GM20431 (cell line): Measurements from ENCODE around the gene SBF2.

Experiments
- in situ Hi-C: fragments of 300-500 bp; cut with MseI, MboI; formaldehyde crosslinking; loops from one replicate; pipeline ENCODE4 v1.15.0; 2020; ENCODE audit warnings: low sequenced_read_pairs; ENCODE audit not compliant: unreplicated experiment

SBF2 gene

DNA sequence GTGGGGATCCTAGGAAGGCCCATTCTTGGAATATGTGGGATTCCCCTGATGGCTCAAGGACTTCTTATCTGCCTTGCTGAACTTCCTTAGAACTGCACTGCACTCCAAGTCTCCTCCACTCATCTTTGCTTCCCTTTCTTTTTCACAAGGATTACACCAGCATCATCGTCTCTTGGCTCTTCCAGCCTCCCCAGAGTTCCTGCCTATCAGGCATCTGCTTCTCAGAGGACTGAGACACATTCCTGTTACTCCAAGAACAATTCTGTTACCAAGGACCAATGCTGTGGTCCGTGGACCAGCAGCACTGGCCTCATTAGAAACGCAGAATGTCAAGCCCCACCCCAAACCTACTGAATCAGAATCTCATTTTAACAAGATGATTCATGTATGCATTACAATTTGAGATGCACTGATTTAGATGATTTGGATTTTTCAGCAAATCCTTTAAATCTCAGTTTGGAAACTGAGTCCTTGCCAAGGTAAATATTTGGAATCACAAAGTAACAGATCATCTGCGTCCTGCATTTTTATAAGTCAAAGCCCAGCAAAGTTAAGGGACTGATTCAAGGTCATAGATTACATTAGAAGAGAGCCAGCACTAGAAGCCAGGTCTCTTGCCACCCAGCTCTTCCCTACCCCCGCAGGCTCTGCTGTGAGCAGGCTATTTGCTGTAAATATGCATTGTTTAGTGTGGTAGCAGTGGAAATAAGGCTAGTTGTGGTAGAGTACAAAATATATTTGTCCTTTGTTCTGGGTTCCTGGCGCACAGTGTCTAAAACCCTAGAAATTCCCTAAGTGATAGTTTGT lies 519.2 kb downstream of the SBF2 start:
- in situ Hi-C loops = no loop called here

DNA sequence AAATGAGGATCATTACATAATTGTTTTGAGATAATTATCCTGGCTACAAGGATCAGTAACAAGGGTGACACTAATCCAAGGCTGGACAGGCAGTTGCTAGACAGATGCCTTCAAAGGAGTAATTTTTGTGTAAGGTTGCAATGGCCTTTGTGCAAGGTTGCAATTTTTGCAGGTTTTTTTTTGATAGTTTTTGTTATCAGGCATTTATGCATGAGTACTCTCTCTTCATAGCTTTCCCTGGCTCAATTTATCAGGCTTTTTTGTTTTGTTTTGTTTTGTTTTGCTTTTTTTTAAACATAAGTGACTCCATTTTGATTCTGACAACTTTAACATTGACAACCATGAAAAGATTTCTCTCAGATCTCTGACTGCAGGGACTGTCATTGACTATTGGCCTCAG lies 519.9 kb downstream of the SBF2 start:
- in situ Hi-C loops = no loop called here

DNA sequence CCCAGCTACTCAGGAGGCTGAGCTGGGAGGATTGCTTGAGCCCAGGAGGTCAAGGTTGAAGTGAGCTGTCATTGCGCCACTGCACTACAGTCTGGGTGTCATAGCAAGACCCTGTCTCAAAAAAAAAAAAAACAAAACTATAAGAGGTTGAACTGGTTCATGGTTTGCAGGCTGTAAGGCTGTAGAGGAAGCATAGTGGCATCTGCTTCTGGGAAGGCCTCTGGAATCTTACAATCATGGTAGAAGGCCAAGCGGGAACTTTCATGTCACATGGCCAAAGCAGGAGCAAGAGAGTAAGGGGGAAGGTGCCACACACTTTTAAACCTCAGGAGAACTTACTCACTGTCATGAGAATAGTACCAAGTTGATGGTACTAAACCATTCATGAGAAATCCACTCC lies 520.5 kb downstream of the SBF2 start:
- in situ Hi-C loops = no loop called here

DNA sequence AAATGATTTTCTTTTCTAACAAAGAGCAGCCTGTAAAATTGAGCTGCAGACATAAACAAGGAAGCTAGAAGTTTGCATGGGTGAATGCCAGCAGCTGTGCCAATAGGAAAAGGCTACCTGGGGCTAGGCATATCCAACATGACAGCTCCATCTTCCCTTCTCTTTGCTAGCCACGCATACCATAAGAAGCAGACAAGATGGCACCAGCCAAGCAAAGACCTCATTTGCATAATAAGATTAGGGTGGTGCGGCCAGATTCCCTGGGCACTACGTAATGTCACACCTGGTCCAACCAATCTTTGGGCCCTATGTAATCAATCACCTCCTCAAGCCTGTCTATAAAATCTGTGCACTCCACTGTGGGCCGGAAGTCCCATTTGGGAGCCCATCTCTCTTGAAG lies 521.8 kb downstream of the SBF2 start:
- in situ Hi-C loops = no loop called here

DNA sequence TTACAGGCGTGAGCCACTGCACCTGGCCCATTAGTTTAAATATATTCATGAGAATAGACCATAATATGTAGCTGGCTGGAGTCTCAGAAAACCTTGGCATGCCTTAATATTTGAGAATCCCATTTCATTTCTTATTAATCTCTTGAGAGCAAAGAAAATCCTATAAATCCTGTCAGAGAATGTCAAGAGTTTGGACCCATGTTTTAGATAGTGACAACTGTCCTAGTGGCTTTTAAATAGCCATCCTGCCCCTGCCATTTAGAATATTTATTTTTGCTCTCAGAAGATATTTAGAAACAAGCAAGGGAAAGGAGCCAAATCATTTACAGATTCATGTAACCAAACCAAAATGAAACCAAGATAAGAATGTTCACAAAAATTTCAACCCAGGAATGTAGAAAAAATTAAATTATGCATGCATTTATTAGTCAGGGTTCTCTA lies 522.9 kb downstream of the SBF2 start:
- in situ Hi-C loops = no loop called here

DNA sequence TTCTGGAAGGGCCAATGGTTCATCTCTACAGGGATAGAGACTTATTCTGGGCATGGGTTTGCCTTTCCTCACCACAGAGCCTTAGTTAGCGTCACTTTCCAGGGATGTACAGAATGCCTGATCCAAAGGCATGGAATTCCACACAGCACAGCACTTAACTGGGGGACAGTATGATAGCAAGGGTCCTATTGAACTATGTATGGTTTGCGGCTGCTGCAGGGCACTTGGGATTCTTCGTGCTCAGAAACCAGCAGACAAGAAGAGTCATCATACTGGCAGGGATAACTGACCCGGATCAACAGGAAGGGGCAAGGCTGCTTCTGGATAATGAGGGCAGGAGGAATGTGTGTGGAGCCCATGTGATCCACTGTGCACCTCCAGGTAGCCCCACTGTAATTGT lies 524.4 kb downstream of the SBF2 start:
- in situ Hi-C loops = loop anchor here (10.0 kb wide), 1 partner anchor 195 kb away; no protein-coding TSS in a partner anchor

DNA sequence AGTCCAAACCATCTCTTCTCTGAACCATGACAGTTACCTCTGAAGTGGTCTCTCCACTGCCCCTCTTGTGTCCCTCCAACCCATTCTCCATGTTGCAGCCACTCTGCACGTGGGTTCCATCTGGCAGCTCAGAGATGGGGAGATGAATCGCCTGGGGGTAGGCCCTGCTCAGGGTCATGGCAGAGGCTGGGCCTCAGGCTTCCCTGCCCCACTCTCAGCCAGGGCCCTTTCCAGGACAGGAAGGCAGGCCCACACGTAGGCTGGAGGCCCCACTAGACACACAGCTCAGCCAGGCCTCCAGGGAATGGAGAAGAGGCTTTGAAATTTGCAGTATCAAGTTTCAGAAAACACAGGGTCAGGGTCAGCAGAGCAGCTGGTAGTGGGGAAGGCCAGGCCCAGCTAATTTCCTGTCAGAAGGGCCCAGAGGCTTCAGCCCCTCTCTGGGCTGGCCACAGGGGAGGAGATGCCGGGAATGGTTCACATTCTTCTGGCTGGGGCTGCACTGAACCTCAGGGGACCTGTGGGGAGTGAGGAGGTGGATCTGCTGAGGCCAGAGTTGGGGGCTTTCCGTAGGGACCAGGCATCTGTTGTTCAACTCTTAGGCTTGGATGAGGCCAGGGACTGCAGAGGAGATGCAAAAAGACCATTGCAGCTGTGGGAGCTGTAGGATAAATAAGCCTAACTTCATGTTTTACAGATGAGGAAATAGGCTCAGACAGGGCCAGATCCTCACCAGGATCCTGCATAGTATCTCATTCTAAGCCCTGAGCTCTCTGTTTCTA lies 528.5 kb downstream of the SBF2 start:
- in situ Hi-C loops = loop anchor here (10.0 kb wide), 1 partner anchor 199 kb away; no protein-coding TSS in a partner anchor

DNA sequence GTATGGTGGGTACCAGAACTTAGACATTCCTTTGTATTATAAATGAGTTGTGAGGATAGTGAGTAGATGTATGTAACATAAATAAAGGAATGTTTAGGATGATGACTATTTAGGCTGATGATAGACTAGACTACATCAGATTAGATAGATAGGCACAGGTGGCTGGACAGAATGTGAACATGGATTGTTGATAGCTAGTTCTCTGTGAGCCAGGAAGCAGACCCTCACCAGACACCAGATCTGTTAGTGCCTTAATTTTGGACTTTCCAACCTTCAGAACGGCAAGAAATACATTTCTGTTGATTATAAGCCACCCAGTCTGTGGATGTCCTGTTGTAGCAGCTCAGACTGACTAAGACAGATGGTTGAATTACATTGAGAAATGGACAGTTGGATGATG lies 530.7 kb downstream of the SBF2 start:
- in situ Hi-C loops = loop anchor here (10.0 kb wide), 1 partner anchor 202 kb away; no protein-coding TSS in a partner anchor

DNA sequence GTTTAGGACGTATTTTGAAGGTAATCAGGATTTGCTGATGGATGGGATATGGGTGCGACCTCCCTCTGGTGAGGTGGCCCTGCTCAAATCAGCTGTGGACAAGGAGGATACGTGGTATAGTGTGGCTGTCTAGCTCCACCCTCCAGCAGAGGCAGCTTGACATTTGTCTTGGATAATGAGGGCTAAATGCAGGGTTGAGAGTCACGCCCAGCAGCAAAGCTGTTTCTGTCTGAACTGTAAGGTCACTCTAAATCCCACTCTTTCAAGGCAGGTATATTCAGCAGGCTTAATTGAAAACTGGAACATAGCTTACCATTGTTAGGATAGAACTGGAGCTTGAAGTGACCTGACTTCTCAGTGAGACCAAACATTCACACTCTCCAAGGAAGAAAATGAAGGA lies 531.5 kb downstream of the SBF2 start:
- in situ Hi-C loops = loop anchor here (10.0 kb wide), 1 partner anchor 202 kb away; no protein-coding TSS in a partner anchor

DNA sequence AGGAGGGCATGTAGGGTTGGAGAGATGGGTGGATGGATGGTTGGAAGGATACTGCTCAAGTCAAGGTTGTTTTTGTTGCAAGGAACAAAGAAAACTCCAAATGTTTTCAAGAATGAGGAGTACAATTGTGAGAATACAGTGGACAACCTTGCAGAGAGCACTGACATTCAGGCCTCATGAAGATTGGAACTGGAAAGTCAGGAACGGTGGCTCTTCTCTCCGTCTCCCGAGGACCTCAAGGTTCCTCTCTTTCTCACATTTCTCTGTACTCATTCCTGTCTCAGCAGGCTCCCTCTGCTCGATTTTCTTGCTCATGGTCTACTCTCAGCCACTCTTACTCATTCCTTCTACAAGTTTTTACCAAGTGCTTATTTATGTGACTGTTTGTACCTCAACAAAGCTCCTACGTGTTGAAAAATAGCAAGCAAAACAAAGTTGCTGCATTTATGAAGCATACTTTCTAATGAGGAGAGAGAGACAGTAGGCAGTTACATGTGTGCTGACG lies 532.5 kb downstream of the SBF2 start:
- in situ Hi-C loops = loop anchor here (10.0 kb wide), 1 partner anchor 203 kb away; no protein-coding TSS in a partner anchor

DNA sequence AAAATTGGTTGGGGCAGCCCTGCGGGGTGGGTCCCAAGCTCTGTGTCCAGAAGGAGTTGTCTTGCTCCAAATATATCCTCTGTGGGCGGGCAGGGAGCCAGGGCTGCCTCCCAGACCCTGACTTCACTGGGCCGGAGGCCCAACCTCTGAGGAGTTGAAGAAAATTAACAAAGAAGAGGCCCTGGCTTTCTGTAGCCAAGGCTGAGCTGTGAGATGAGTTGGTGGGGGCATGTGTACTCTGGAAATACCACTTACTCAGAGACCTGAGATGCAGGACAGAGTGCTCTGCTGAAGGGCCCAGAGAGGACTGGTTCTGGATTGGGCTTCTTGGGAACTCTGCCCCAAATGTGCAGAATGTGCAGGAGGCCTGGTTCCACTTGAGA lies 533.8 kb downstream of the SBF2 start:
- in situ Hi-C loops = loop anchor here (10.0 kb wide), 1 partner anchor 205 kb away; no protein-coding TSS in a partner anchor

DNA sequence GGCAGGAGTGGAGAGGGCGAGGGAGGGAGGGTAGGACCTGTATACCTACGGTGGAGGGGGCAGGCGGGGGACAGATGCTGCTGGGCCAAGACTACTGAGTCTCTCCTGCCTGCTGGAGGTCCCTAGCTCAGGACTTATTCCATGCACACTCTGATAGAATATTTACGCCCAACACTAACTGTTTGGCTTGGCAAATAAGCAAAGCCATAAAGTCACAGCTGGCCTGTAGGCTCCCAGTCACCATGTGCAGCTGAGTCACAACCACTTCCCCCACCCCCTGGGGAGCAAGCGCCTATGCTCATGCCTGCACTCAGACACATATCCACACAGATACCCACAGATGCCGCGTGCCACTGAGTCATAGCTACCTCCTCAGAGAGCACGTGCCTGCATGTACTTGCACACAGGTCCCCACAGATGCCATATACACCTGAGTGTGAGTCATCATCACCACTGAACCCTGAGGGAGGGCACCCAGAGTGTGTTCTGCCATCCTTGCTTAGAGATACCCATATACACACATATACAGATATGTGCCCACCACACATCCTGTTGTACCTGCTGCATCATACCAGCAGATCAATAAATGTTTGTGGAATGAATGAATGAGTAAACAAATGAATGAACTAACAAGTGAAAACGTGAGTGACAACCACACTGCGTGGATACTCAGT lies 534.4 kb downstream of the SBF2 start:
- in situ Hi-C loops = loop anchor here (10.0 kb wide), 1 partner anchor 205 kb away; no protein-coding TSS in a partner anchor

DNA sequence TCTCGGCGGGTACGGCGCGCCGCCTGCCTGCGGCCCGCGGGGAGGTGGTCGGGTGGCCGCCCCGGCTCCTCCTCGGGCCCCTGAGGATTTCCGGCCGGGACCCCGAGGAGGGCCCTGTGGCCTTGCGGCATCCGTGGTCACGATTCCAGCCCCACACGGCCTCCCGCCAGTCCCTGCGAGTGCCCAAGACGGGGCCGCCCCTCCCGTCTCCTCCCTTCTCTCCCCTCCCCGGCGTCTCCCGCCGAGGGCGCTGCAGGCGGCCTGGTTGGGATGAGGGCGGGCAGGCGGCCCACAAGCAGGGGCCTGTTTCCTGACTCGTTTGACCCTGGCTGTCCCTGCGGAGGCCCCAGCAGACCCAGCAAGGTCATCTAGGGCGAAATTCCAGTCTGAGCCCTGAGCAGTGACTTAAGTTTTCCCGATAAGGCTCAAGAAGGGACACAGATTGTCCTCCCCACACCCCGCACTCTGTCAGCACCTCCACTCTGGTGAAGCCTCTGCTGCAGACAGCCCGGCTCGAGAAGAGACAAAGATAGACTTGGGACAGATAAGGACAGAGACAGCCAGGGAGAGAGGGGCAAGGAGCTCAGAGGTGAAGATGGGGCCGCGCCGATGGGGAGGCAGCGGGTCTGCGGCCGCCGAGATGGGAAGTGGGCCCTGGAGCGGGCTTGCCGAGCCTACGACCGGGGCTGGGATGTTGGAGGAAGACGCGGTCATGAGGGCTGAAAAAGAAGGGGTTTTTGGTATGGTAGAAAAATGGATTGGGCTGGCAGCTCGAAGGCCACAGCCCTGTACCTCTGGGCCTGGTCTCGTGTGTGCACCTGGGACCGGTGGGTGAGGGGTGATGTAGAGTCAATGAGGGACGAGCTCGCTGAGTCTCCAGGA lies 535.1 kb downstream of the SBF2 start:
- in situ Hi-C loops = no loop called here

DNA sequence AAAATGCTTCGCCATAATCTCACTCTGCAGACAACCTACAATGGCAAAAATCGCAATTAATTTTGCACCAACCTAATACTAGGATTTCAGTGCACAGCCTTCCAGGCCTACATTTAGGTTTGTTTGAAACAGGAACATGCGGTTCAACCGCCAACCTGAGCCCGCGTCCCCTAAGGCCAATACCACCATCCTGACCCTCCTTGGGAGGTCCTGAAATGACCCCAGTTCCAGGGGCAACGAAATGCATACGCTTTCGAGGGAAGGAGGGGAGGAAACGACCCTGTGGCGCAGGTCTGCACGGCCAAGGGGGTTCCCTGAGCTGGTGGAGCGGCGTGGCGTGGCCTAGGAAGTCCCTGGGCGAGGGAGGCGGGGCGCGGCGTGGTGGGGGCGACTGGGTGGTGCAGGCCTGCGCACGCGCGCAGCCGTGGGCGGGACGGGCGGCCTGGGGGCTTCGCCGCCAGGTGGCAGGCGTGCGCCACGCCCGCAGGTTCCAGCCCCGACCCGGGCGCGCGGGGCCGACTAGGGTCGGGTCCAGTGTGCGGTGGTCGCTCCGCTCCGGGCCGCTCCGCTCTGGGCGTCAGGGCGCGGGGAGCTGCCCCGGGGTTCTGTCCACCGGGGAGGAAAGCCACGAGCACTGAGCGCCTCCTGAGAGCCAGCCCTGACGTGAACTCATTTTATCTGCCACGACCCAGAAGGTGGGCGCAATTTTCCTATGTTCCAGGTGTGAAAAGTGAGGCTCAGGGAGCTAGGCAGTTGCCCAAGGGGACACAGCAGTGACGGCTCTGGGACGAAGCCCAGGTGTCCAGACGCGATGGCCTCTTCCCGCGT lies 536.0 kb downstream of the SBF2 start:
- in situ Hi-C loops = no loop called here

DNA sequence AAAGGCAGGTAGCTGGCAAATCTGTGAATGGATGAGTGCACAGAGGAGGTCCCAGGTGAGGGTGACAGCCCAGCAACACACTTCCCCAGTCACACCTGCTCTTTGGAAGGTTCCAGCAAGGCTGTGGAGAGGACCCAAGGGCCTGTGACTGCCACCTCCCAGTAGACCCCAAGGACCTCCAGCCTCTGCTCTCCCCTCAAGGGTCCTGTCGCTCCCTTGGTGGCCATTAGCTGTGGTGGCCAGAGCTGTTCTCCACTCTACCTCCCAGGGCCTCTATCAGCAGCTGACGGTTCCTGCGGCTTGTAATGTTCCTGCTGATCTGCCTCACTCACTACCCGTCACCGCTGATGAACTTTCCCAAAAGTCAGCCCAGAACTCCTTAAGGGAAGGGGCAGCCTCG lies 537.1 kb downstream of the SBF2 start:
- in situ Hi-C loops = no loop called here

DNA sequence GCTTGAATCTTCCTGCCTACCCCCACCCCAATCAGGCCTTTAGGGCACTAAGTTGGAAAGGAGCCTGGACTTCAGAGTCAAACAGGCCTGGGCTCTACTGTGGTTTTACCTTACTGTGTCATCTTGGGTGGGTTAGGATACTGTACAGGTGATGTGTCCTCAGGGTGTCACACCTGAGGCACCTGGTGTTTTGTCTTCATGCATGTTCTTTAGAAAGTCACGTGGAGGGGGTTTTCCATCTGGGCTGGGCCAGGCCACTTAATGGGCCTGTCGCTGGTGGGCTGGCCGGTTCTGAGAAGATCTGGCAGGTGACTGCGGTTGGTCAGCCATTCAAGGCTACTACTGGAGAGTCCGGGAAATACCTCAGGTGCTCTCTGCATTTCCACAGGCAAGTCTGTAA lies 537.6 kb downstream of the SBF2 start:
- in situ Hi-C loops = no loop called here

DNA sequence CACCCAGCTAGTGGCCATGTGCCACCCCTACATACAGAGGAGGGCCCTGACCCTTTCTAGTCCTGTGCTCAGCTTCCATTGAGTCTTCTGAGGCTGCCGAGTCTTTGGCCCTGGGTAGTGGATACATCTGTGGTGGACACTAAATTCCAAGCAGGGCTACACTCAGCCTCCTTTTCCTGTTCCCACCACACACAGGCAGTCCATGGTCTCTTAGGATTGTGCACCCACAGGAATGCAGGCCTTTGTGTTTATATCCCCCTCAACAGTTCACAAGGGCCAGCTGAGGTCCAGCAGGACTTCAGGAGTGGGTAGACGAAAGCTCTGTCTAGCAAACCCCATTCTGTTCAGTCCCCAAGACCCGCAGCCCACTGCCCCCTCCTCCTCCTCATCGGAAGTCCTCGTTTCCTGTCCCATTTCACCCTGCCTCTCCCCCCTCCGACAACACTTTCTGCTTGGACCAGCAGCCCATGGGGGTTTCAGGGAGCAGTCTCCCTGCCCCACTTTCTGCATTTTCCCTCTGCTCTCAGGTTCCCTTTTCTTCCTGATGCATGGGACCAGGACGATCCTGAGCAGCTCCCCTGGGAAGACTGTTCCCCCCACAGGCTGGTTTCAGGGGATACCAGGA lies 538.3 kb downstream of the SBF2 start:
- in situ Hi-C loops = no loop called here

DNA sequence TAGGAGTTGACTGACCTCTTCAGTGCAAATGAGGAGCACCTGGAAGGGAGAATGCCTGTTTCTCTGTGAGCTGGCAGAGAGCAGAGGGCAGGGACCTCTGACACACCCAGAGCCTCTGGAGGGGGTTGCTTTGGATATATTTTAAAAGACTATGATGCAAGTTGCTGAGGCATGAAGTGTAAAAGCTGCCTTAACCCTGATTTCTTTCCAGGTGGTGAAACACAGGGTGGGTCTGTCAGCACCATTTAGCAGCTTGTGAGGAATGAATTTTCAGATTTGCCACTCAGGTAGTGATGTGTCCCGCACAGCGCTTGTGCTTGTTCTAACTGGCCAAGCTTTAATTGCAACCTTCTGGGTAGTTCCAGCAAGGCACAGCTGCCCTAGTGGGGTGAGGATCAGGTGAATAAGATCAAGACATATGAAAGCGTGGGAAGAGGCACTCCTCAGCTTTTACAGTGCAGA lies 540.0 kb downstream of the SBF2 start:
- in situ Hi-C loops = no loop called here
